IPS-20b (cell line): ENCODE data around the gene MTG2.

Source experiments
- H3K27ac ChIP-seq: one replicate; pipeline ENCODE4 v1.5.1; 2013; ENCODE audit warnings: low read length
- H3K27me3 ChIP-seq: 2 replicates; pipeline ENCODE4 v1.6.1; 2013; ENCODE audit warnings: mild to moderate bottlenecking, low read length, inconsistent platforms; ENCODE audit not compliant: insufficient read depth
- H3K36me3 ChIP-seq: 2 replicates; pipeline ENCODE4 v1.6.1; 2013; ENCODE audit warnings: low read depth, mild to moderate bottlenecking, inconsistent platforms, low read length, moderate library complexity; ENCODE audit not compliant: insufficient read depth
- H3K4me1 ChIP-seq: 2 replicates; pipeline ENCODE4 v1.6.1; 2013; ENCODE audit warnings: mild to moderate bottlenecking, control low read depth, inconsistent platforms, low read length, moderate library complexity; ENCODE audit not compliant: insufficient read depth
- H3K4me3 ChIP-seq: 2 replicates; pipeline ENCODE4 v1.5.1; 2013; ENCODE audit warnings: mild to moderate bottlenecking, low read length, inconsistent platforms
- H3K9ac ChIP-seq: 2 replicates; pipeline ENCODE4 v1.6.1; 2013; ENCODE audit warnings: low read depth, mild to moderate bottlenecking, inconsistent platforms, low read length, moderate library complexity
- H3K9me3 ChIP-seq: 2 replicates; pipeline ENCODE4 v1.6.1; 2013; ENCODE audit warnings: mild to moderate bottlenecking, low read depth, low read length, inconsistent platforms; ENCODE audit not compliant: insufficient read depth

MTG2 gene

DNA sequence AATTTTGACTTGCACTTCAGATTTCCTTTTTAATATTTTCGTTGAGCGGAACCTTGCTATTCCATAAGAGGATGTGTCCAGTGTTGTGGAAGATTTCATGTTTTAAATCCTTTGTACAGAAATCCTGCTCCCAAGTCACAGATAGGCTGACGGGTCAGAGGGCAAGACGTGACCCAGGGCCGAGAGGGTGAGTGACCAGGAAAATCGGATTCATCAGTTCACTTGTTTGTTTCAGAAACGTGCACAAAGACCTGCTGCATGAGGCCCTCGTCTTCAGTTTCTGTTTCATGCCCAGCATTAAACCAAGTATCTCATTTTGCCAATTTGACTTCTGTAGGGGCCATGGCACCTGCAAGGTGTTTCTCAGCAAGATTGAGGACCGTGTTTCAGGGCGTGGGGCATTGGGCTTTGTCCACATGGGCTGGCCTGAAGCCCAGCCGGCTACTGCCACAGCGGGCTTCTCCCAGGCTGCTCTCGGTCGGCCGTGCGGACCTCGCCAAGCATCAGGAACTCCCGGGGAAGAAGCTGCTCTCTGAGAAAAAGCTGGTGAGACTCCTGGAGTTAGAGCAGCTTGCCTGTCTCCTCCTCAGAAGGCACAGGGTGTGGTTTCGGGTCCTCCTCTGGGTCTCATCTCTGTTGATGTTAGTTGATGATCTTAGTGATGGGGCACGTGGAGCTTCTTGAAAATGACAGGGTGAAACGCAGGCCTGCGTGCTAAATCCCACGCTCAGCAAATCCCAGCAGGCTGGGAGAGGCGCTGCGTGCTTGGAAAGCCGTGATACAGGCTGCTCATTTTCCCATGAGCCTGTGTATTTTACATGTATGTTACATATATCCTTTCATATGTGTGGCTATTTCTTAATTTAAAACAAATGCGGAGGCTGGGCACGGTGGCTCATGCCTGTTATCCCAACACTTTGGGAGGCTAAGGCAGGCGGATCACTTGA is 10.5 kb downstream of the MTG2 start:
- no peak overlapping the region for H3K9ac ChIP-seq
- no peaks in the 10 kb centered on the region for H3K27me3 ChIP-seq
- H3K36me3 ChIP-seq: peaks cover 24% of the 10 kb centered on the region
- no peak overlapping the region for H3K27ac ChIP-seq
- no peaks in the 10 kb centered on the region for H3K9me3 ChIP-seq
- no peak overlapping the region for H3K4me3 ChIP-seq
- no peaks in the 10 kb centered on the region for H3K4me1 ChIP-seq

DNA sequence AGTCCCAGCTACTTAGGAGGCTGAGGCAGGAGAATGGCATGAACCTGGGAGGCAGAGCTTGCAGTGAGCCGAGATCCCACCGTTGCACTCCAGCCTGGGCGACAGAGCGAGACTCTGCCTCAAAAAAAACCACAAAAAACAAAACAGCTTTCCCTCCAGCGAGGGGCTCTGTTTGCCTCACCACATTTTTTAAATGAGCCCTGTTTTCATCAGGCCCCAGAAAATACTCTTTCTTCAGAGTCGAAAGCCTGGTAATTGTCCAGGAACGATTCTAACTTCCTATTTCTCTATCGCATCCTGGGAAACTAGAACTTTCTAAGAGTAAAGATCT is 12.2 kb downstream of the MTG2 start:
- Histone ChIP-seq H3K4me3 (no peak overlapping the region), H3K9ac (no peak overlapping the region), H3K27ac (no peak overlapping the region), H3K4me1 (no peaks in the 10 kb centered on the region), H3K9me3 (no peaks in the 10 kb centered on the region), H3K27me3 (no peaks in the 10 kb centered on the region), H3K36me3 (peaks cover 29% of the 10 kb centered on the region)

DNA sequence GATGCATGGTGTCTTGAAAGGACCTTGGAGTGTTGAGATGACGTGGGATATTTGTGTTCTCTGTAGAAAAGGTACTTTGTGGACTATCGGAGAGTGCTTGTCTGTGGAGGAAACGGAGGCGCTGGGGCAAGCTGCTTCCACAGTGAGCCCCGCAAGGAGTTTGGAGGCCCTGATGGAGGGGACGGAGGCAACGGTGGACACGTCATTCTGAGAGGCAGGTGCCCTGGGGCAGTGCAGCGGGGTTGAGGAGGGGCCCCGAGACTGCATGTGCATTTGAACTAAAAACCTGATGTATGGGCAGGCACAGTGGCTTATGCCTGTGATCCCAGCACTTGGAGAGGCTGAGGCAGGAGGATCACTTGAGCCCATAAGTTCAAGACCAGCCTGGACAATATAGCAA is 12.9 kb downstream of the MTG2 start:
- Histone ChIP-seq H3K27ac (no peak overlapping the region), H3K9ac (no peak overlapping the region), H3K9me3 (no peaks in the 10 kb centered on the region), H3K4me3 (no peak overlapping the region), H3K36me3 (peaks cover 35% of the 10 kb centered on the region), H3K27me3 (no peaks in the 10 kb centered on the region), H3K4me1 (no peaks in the 10 kb centered on the region)

DNA sequence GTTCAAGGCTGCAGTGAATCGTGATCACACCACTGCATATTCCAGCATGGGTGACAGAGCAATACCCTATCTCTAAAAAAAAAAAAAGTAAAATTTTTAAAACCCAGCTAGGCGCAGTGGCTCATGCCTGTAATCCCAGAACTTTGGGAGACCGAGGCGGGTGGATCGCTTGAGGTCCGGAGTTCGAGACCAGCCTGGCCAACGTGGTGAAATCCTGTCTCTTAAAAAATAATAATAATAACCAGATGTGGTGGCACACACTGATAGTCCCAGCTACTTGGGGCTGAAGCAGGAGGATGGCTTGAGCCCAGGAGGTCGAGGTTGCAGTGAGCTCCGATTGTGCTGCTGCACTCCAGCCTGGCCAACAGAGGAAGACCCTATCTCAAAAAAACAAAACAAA is 13.5 kb downstream of the MTG2 start:
- no peak overlapping the region for H3K4me3 ChIP-seq
- H3K9me3 ChIP-seq: no peaks in the 10 kb centered on the region
- H3K27ac ChIP-seq: no peak overlapping the region
- H3K36me3 ChIP-seq: peaks cover 40% of the 10 kb centered on the region
- no peaks in the 10 kb centered on the region for H3K27me3 ChIP-seq
- H3K4me1 ChIP-seq: no peaks in the 10 kb centered on the region
- no peak overlapping the region for H3K9ac ChIP-seq

DNA sequence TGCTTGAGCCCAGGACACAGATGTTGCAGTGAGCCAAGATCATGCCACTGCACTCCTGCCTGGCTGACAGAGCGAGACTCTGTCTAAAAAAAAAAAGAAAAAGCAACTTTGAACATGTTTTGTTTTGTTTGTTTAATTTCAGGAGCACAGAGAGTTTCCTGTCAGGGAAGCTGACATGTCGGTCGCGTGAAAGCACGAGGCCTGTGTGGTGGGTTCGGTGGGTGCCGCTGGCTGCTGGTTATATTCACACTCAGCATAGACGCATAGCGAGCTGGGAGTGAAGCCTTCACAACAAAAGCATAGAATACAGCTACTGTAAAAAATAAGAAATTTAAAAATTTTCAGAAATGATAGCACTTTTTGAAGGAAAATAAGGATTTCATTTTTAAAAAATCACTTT is 14.5 kb downstream of the MTG2 start:
- Histone ChIP-seq H3K9me3 (no peaks in the 10 kb centered on the region), H3K4me1 (no peaks in the 10 kb centered on the region), H3K9ac (no peak overlapping the region), H3K4me3 (no peak overlapping the region), H3K36me3 (peaks cover 48% of the 10 kb centered on the region), H3K27ac (no peak overlapping the region), H3K27me3 (no peaks in the 10 kb centered on the region)

DNA sequence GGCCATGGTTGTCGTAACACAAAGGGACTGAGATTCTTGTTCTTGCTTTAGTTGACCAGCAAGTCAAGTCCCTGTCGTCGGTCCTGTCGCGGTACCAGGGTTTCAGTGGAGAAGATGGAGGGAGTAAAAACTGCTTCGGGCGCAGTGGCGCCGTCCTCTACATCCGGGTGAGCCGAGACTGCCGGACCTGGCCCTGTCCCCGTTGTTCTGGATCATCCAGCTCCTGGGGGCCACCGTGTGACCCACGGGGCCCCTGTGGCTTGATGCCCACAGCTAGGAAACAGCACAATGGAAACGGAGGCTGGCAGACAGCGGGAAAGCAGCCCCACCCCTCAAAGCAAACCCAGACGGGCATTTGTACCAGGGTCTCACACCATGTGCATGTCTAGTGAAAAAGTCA is 15.0 kb downstream of the MTG2 start:
- no peaks in the 10 kb centered on the region for H3K4me1 ChIP-seq
- no peak overlapping the region for H3K4me3 ChIP-seq
- no peak overlapping the region for H3K9ac ChIP-seq
- no peak overlapping the region for H3K27ac ChIP-seq
- H3K9me3 ChIP-seq: no peaks in the 10 kb centered on the region
- H3K27me3 ChIP-seq: no peaks in the 10 kb centered on the region
- H3K36me3 ChIP-seq: peaks cover 49% of the 10 kb centered on the region

DNA sequence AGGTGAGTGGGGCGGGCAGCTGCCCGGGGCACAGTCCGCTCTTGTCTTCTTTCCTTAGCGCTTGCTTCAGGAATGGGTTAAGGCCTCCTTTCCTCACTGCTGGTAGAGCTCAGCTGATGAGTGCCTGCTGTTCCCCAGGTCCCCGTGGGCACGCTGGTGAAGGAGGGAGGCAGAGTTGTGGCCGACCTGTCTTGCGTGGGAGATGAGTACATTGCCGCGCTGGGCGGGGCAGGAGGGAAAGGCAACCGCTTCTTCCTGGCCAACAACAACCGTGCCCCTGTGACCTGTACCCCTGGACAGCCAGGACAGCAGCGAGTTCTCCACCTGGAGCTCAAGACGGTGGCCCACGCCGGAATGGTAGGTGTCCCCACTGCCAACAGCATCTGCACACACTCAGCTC is 15.7 kb downstream of the MTG2 start:
- Histone ChIP-seq H3K9ac (no peak overlapping the region), H3K27me3 (no peaks in the 10 kb centered on the region), H3K4me1 (no peaks in the 10 kb centered on the region), H3K4me3 (no peak overlapping the region), H3K36me3 (peaks cover 56% of the 10 kb centered on the region), H3K27ac (no peak overlapping the region), H3K9me3 (no peaks in the 10 kb centered on the region)

DNA sequence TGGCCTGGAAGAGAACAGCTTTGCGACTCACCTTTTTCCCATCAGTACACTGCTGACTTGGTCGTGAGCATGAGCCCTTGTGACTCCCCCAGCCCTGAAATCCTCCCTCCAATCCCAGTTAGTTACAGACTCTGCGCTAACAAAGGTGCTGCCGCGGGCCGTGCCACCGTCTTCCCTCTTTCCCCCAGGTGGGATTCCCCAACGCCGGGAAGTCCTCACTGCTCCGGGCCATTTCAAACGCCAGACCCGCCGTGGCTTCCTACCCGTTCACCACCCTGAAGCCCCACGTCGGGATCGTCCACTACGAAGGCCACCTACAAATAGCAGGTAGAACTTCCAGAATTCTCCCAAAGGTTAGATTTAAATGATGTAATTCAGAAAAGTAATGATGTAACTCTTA is 16.1 kb downstream of the MTG2 start:
- no peaks in the 10 kb centered on the region for H3K4me1 ChIP-seq
- H3K27me3 ChIP-seq: no peaks in the 10 kb centered on the region
- H3K4me3 ChIP-seq: no peak overlapping the region
- no peak overlapping the region for H3K9ac ChIP-seq
- H3K27ac ChIP-seq: no peak overlapping the region
- no peaks in the 10 kb centered on the region for H3K9me3 ChIP-seq
- peaks cover 56% of the 10 kb centered on the region for H3K36me3 ChIP-seq

DNA sequence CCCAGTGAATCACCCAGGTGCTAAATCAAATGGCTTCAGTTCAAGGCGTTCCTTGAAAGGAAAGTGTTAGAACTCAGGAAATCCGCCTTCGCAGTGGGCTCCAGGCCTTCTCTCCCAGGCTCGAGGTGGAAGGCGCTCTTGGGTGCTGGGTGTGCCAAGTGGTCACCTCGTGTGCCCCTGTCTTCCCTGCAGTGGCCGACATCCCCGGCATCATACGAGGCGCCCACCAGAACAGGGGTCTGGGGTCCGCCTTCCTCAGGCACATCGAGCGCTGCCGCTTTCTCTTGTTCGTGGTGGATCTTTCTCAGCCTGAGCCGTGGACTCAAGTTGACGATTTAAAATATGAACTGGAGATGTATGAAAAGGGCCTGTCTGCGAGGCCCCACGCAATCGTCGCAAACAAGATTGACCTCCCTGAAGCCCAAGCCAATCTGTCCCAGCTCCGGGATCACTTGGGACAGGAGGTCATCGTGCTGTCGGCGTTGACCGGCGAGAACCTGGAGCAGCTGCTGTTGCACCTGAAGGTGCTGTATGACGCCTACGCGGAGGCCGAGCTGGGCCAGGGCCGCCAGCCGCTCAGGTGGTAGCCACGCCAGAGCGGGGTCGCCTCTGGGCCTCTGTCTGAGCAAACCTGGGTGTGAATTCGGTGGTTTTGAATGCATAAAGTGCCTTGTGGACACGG is 17.8 kb downstream of the MTG2 start:
- Histone ChIP-seq H3K4me1 (no peaks in the 10 kb centered on the region), H3K36me3 (peaks cover 56% of the 10 kb centered on the region), H3K9me3 (no peaks in the 10 kb centered on the region), H3K27me3 (no peaks in the 10 kb centered on the region), H3K4me3 (no peak overlapping the region), H3K27ac (no peak overlapping the region), H3K9ac (no peak overlapping the region)

DNA sequence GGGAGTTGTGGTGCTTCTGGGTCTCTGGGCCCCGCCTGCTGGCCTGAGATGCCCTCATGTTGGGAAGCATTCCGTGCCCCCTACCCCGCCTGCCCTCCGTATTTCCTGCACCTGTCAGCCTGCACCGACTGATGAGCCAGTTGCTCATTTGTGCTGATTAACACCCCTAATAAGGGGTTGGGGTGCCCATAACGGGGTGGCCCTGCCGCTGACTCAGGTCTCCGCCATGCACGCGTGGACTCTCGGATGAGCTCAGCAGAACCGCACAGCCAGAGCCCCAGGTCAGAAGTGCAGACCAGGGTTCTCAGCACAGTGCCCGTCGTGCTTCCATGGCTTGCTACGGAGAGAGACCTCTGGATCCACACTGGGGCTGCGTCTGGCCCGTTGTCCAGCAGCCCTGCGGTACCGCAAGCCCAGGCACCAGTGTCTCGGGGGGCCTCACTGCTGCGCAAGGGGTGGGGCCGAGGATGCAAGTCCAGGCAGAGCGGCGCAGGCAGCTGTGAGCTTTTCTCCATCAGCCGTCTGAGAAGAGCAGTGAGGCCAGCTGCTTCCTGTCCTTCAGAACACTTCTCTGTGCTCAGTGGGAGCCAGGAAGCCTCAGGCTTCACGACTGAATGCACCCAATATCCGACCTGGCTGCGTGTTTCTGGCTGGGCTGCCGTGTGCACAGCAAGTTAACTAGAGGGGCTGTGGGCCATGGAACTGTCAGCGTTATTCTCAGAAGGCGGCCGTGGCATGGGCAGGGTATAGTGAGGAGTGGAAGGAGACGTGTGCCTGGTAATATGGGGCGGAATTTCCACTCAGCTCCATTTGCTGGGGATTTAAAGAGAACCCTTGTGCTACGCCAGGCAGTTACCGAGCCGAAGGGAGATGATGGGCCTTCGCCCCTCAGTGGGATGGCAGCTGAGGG is 18.6 kb downstream of the MTG2 start:
- no peak overlapping the region for H3K27ac ChIP-seq
- H3K4me1 ChIP-seq: no peaks in the 10 kb centered on the region
- no peaks in the 10 kb centered on the region for H3K27me3 ChIP-seq
- H3K9ac ChIP-seq: no peak overlapping the region
- no peaks in the 10 kb centered on the region for H3K9me3 ChIP-seq
- no peak overlapping the region for H3K4me3 ChIP-seq
- H3K36me3 ChIP-seq: peaks cover 52% of the 10 kb centered on the region

DNA sequence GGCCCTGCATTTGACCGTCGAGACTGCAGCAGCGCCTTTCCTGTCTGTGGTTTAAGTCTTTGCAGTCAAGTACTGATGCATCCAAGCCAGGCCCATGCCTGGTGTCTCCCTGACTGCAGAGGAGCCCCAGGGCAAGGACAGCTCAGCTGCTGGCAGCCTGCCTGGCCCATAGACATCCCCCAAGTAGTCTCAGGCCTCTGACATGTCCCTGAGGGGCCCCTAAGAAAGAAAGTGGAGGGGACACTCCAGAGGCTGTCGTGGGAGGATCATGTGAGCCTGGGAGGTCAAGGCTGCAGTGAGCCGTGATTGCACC is 19.2 kb downstream of the MTG2 start:
- Histone ChIP-seq H3K4me1 (no peaks in the 10 kb centered on the region), H3K36me3 (peaks cover 51% of the 10 kb centered on the region), H3K27me3 (no peaks in the 10 kb centered on the region), H3K9me3 (no peaks in the 10 kb centered on the region), H3K27ac (no peak overlapping the region), H3K9ac (no peak overlapping the region), H3K4me3 (no peak overlapping the region)
